Astrocyte (in vitro differentiated cells and primary cell): ENCODE data around the gene ZNF189. TPM values are rescaled to one million over a fixed set of nuclear protein-coding genes. Genes with fewer than 3 reads are reported as not detected.

Experiments
- DNase-seq: peaks from one replicate; pipeline ENCODE4 v3.0.0-alpha.2; 2010; ENCODE audit warnings: low read depth
- FAIRE-seq: peaks from 2 replicates; lab custom pipeline; 2011; peaks lifted over from hg19 to GRCh38; lab: Jason Lieb, UNC
- H2AFZ ChIP-seq: 2 replicates; pipeline ENCODE4 v1.6.0; 2012; ENCODE audit warnings: low read depth, low read length, inconsistent platforms
- H3K27ac ChIP-seq: 2 replicates; pipeline ENCODE4 v1.5.1; 2011; ENCODE audit warnings: low read depth, low read length, inconsistent platforms
- H3K27me3 ChIP-seq: 2 replicates; pipeline ENCODE4 v1.6.0; 2011; ENCODE audit warnings: low read length, inconsistent platforms; ENCODE audit not compliant: insufficient read depth
- H3K36me3 ChIP-seq: 2 replicates; pipeline ENCODE4 v1.5.1; 2011; ENCODE audit warnings: low read length, inconsistent platforms; ENCODE audit not compliant: insufficient read depth
- H3K4me1 ChIP-seq: 2 replicates; pipeline ENCODE4 v1.5.1; 2011; ENCODE audit warnings: low read length, inconsistent platforms; ENCODE audit not compliant: insufficient read depth
- H3K4me2 ChIP-seq: 2 replicates; pipeline ENCODE4 v1.6.0; 2012; ENCODE audit warnings: low read length, inconsistent platforms
- H3K4me3 ChIP-seq: 2 replicates; pipeline ENCODE4 v1.5.1; 2011; ENCODE audit warnings: low read depth, mild to moderate bottlenecking, low read length, inconsistent platforms; ENCODE audit not compliant: insufficient read depth
- H3K79me2 ChIP-seq: 2 replicates; pipeline ENCODE4 v1.6.0; 2012; ENCODE audit warnings: mild to moderate bottlenecking, low read length, inconsistent platforms; ENCODE audit not compliant: insufficient read depth
- H3K9ac ChIP-seq: 2 replicates; pipeline ENCODE4 v1.6.0; 2012; ENCODE audit warnings: mild to moderate bottlenecking, low read length, inconsistent platforms
- H3K9me3 ChIP-seq: 2 replicates; pipeline ENCODE4 v1.5.1; 2012; ENCODE audit warnings: low read depth, mild to moderate bottlenecking, low read length, inconsistent platforms; ENCODE audit not compliant: insufficient read depth
- H4K20me1 ChIP-seq: 2 replicates; pipeline ENCODE4 v1.6.0; 2012; ENCODE audit warnings: low read length, inconsistent platforms; ENCODE audit not compliant: insufficient read depth
- H3K27ac Mint-ChIP-seq: one replicate; pipeline ENCODE4 v1.8.0; 2021; ENCODE audit warnings: mild to moderate bottlenecking, mixed read lengths; ENCODE audit not compliant: unreplicated experiment
- H3K27me3 Mint-ChIP-seq: one replicate; pipeline ENCODE4 v1.8.0; 2021; ENCODE audit warnings: low read depth, mixed read lengths; ENCODE audit not compliant: unreplicated experiment
- H3K36me3 Mint-ChIP-seq: one replicate; pipeline ENCODE4 v1.8.0; 2021; ENCODE audit warnings: low read depth, mixed read lengths; ENCODE audit not compliant: unreplicated experiment
- H3K4me1 Mint-ChIP-seq: one replicate; pipeline ENCODE4 v1.8.0; 2021; ENCODE audit warnings: low read depth, mixed read lengths; ENCODE audit not compliant: unreplicated experiment
- H3K4me3 Mint-ChIP-seq: one replicate; pipeline ENCODE4 v1.8.0; 2021; ENCODE audit warnings: mild to moderate bottlenecking, moderate library complexity, mixed read lengths; ENCODE audit not compliant: unreplicated experiment
- H3K9me3 Mint-ChIP-seq: one replicate; pipeline ENCODE4 v1.8.0; 2021; ENCODE audit warnings: mild to moderate bottlenecking, mixed read lengths; ENCODE audit not compliant: unreplicated experiment
- EZH2 ChIP-seq: IDR thresholded peaks from 2 replicates; pipeline ENCODE4 v1.6.1; 2012; ENCODE audit warnings: mild to moderate bottlenecking, low read length, inconsistent platforms; ENCODE audit not compliant: insufficient read depth
- total RNA-seq: library from RNA; stranded (reverse); gene quantifications from 2 replicates; pipeline ENCODE4 v1.2.1, GENCODE V29; 2021
- TF ChIP-seq, protein P1 (sequence below): IDR thresholded peaks from 2 replicates; pipeline ENCODE4 v1.5.1; 2011; ENCODE audit warnings: low read depth, mild to moderate bottlenecking, inconsistent platforms, low read length, moderate library complexity; ENCODE audit not compliant: insufficient read depth

Gene ZNF189
- total RNA-seq, 1 donor from 2014 or later = 16.8 TPM

DNA sequence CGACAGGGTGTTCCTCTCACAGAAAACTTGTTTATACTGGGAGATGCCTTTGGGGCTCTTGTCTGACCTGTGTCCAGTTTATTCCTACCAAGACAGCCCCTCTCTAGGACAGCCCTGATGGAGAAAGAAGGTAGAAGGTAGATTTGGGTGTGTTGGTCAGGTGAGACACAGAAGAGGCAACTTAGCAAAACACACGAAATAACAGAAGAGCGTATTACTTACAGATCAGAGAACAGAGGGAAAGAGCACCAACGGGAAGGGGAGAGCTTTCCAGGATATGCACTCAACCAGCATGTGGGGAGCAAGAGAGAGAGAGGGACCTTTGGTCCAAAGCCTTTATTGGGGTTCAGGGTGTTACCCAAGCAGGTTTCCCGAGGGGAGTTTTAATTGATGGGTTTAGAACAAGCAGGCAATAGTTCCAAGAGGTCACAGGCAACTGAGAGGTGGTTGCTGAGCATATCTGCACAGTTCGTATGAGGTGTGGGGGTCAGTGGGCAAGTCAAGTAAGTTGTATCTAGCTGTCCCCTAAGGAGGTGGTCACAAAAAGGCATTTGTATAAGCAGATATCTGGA lies 45.7 kb upstream of the ZNF189 start:
- FAIRE-seq (no peak), DNase-seq (no peak)
- no peak overlapping the region for H3K27ac ChIP-seq
- Mint-ChIP-seq H3K9me3 (peaks cover 6% of the 10 kb centered on the region), H3K27ac (no peak overlapping the region), H3K27me3 (no peaks in the 10 kb centered on the region), H3K4me3 (no peak overlapping the region), H3K36me3 (no peaks in the 10 kb centered on the region), H3K4me1 (peaks cover 15% of the 10 kb centered on the region)
- H3K27me3 ChIP-seq = no peaks in the 10 kb centered on the region
- no peaks in the 10 kb centered on the region for H3K79me2 ChIP-seq
- H3K4me2 ChIP-seq = no peak overlapping the region
- no peaks in the 10 kb centered on the region for H3K36me3 ChIP-seq
- no peaks in the 10 kb centered on the region for H3K4me1 ChIP-seq
- no peak overlapping the region for H3K9ac ChIP-seq
- TF ChIP-seq, protein P1, sequence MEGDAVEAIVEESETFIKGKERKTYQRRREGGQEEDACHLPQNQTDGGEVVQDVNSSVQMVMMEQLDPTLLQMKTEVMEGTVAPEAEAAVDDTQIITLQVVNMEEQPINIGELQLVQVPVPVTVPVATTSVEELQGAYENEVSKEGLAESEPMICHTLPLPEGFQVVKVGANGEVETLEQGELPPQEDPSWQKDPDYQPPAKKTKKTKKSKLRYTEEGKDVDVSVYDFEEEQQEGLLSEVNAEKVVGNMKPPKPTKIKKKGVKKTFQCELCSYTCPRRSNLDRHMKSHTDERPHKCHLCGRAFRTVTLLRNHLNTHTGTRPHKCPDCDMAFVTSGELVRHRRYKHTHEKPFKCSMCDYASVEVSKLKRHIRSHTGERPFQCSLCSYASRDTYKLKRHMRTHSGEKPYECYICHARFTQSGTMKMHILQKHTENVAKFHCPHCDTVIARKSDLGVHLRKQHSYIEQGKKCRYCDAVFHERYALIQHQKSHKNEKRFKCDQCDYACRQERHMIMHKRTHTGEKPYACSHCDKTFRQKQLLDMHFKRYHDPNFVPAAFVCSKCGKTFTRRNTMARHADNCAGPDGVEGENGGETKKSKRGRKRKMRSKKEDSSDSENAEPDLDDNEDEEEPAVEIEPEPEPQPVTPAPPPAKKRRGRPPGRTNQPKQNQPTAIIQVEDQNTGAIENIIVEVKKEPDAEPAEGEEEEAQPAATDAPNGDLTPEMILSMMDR = no peak
- no peak for TF ChIP-seq EZH2
- H2AFZ ChIP-seq = no peak overlapping the region
- H3K9me3 ChIP-seq = no peaks in the 10 kb centered on the region
- H3K4me3 ChIP-seq = no peak overlapping the region
- H4K20me1 ChIP-seq = no peaks in the 10 kb centered on the region

DNA sequence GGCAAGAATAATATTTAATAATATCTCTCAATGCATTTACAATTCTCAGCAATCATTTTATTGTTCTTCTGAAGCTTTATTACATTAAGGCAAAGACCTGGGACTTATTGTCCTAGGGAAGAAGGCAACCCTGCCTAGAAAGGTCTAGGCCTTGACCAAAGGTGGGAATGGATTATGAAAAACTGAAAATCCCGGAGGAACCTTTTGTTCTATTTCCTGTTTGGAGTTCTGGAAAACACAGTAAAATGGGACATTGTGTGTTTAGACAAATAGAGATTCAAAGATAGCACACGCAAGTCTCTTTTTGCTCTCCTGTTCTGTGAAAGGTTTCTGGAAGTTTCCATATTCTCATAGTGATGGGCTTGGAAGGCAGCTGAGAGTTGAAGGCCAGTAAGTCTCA lies 45.0 kb upstream of the ZNF189 start:
- no peak for FAIRE-seq
- Mint-ChIP-seq H3K27me3 (no peaks in the 10 kb centered on the region), H3K4me3 (no peak overlapping the region)

More for the DNA sequence above, 45.0 kb upstream of the ZNF189 start:
- H2AFZ ChIP-seq = no peak overlapping the region
- TF ChIP-seq, protein P1 = no peak
- no peak for TF ChIP-seq EZH2
- H3K9ac ChIP-seq = no peak overlapping the region
- no peak overlapping the region for H3K27ac Mint-ChIP-seq
- H3K4me1 ChIP-seq = no peaks in the 10 kb centered on the region
- H4K20me1 ChIP-seq = no peaks in the 10 kb centered on the region
- no peak overlapping the region for H3K4me2 ChIP-seq
- no peaks in the 10 kb centered on the region for H3K9me3 ChIP-seq
- H3K27me3 ChIP-seq = no peaks in the 10 kb centered on the region
- H3K4me3 ChIP-seq = no peak overlapping the region
- H3K79me2 ChIP-seq = no peaks in the 10 kb centered on the region
- no peak for DNase-seq
- no peaks in the 10 kb centered on the region for H3K36me3 Mint-ChIP-seq
- peaks cover 15% of the 10 kb centered on the region for H3K4me1 Mint-ChIP-seq
- no peaks in the 10 kb centered on the region for H3K36me3 ChIP-seq
- H3K27ac ChIP-seq = no peak overlapping the region
- peaks cover 6% of the 10 kb centered on the region for H3K9me3 Mint-ChIP-seq
